ENCODE data around the gene GPR83.

GRCh38 chr11:94400839-94401772, at the start of gene GPR83:
- no peak for TF ChIP-seq CTCF (IDR thresholded peaks at IDR 0.05)
- TF ChIP-seq POLR2A (IDR thresholded peaks at IDR 0.05) = no peak
- TF ChIP-seq POLR2AphosphoS5 (IDR thresholded peaks at IDR 0.05) = no peak

Data from sigmoid colon (tissue), 4 donors.